GM21786 (cell line): ENCODE results near the gene SNAPC2.
"Not testable (repeated sequence)": the region's sequence is repeated elsewhere in the genome, so short reads cannot be mapped to it uniquely, and the experiment has no call there.

Experiments
- ATAC-seq: cut with Tn5 transposase; IDR thresholded peaks from one replicate; pipeline ENCODE4 v1.9.1; 2021; ENCODE audit not compliant: unreplicated experiment

SNAPC2 gene

GRCh38 chr19:7908742-7909461 is 11.2 kb upstream of the SNAPC2 start:
- no peak for ATAC-seq

DNA sequence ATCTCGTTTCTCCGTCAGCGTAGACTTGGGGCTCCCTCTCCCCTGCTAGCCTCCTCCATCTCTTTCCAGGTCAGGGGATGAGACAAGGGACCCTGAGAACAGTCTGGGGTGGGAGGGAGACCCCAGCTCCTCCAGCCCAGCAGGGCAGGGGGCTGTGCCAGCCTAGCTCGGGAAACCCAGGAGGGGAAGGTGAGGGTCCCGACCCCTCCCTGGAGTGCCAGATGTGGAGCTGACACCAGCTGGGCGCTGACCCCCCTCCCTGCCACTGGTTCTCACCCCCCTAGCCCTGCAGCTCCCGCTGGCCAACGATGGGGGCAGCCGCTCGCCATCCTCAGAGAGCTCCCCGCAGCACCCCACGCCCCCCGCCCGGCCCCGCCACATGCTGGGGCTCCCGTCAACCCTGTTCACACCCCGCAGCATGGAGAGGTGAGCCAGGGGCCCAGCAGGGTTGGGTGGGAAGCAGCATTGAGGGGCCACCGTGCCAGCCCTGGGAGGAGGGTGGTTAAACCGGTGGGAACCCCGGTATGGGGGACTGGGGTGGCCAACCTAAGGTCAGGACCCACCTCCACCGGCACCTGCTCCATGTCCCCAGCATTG is 10.6 kb upstream of the SNAPC2 start:
- ATAC-seq, result no peak

GRCh38 chr19:7910321-7911161 is 9.6 kb upstream of the SNAPC2 start:
- ATAC-seq, result no peak

- ATAC-seq, result no peak
Measured at GRCh38 chr19:7911508-7912143, 8.5 kb upstream of the SNAPC2 start.

GRCh38 chr19:7912144-7912696 is 7.9 kb upstream of the SNAPC2 start:
- ATAC-seq, result no peak

GRCh38 chr19:7912697-7913564 is 7.2 kb upstream of the SNAPC2 start:
- ATAC-seq, result no peak

DNA sequence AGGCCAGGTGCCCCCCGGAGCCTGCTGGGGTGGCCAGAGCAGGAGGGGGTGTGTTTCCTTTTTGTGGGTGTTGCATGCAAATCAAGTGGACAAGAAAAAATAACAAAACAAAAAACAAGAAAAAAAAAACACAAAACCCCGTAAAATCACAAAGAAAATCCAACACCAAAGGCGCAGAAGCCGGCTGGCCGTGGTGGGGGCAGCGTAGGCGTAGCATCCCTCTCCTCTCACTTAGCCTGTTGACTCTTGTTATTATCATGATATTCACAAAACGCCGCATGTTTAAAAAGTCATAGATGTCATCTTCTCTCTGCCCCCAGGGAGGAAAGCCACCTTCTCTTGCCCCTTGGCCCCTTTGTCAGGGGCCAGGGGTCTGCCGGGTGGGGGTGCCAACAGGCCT is 6.5 kb upstream of the SNAPC2 start:
- ATAC-seq, result no peak

GRCh38 chr19:7914099-7914498 is 6.0 kb upstream of the SNAPC2 start:
- ATAC-seq, result no peak

DNA sequence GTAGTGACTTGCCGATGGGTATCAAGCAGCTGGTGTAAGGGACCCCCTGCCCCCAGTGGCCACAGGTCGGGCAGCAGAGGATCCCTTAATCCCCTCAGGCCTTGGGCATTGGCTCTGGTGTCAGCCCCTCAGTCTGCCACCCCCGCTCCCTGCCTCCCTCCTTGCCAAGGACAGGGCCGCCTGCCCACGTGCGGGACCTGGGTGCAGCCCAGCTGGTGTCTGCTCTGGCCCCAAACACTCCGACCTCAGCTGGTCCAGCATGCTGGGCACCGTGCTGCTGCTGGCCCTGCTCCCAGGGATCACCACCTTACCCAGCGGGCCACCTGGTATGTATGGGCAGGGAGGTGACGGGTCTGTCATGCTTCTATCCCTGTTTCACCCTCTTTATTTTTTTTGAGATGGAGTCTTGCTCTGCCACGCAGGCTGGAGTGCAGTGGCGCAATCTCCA is 5.5 kb upstream of the SNAPC2 start, which contains the start of gene TGFBR3L:
Gene TGFBR3L (plus strand): TSS at position 233 of the 448 bp plus-strand sequence.
- no peak for ATAC-seq

GRCh38 chr19:7915250-7916102 is 4.7 kb upstream of the SNAPC2 start:
- ATAC-seq, result no peak

DNA sequence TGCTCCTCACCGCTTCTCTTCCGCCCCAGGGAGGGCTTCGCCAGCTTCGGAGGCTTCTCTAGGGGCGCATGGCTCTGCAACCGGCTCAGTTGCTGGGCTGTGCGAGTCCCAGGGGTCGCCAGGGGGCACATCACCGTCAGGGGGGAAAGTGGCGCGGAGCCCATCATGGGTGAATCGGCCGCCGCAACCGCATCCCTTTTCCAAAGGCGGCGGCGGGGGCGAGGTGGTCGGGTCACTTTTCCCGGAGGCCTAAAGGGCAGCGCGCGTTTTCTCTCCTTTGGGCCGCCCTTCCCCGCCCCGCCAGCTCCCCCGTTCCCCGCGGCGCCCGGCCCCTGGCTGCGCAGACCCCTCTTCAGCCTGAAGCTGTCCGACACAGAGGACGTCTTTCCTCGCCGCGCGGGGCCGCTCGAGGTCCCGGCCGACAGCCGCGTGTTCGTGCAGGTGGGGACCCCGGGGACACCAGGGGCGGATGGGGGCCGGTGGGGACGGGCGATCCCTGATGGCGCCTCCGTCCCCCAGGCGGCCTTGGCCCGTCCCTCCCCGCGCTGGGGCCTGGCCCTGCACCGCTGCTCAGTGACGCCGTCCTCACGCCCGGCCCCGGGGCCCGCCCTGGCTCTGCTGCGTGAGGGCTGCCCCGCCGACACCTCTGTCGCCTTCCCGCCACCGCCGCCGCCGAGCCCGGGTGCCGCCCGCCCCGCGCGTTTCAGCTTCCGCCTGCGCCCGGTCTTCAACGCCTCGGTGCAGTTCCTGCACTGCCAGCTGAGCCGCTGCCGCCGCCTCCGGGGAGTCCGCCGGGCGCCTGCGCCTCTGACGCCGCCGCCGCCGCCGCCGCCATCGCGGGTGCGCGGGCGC is 3.8 kb upstream of the SNAPC2 start:
- ATAC-seq, result no peak

DNA sequence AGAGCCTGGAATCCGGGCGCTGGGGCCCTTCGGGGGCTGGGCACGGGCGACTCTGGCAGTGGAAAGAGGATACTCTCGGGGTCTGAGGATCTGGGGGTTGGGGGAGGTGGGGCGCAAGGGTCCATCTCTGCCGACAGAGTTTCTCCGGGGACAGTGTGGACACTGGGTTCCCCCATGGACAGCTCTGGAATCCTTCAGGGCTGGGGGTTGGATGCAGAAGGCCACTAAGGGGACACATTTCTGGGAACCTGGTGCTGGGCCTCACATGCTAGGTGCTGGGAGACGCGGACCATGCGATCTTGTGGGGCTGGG is 3.2 kb upstream of the SNAPC2 start:
- ATAC-seq, result no peak

GRCh38 chr19:7917267-7918061 is 2.7 kb upstream of the SNAPC2 start:
- no peak for ATAC-seq

GRCh38 chr19:7918062-7918614 is 2.0 kb upstream of the SNAPC2 start:
- not testable (repeated sequence) for ATAC-seq

- no peak for ATAC-seq
Measured at GRCh38 chr19:7918615-7919421, 1.3 kb upstream of the SNAPC2 start.

- ATAC-seq, result no peak
Measured at GRCh38 chr19:7920519-7921301, 572 bp downstream of the SNAPC2 start.
